K562 (cell line): ENCODE measurements around the gene MRTFB. TPM values are rescaled to one million over a fixed set of nuclear protein-coding genes. Genes with fewer than 3 reads are reported as not detected.

Source experiments
- BCOR ChIP-seq: fragments of 450-650 bp; IDR thresholded peaks from 2 replicates; pipeline ENCODE4 v1.6.1; 2016
- BRF1 ChIP-seq: IDR thresholded peaks from 3 replicates; pipeline ENCODE4 v1.6.1; 2011; ENCODE audit warnings: borderline replicate concordance, mild to moderate bottlenecking; ENCODE audit not compliant: insufficient read length; ENCODE audit errors: extremely low read depth
- CBX1 ChIP-seq: sonication (generic); IDR thresholded peaks from 2 replicates; pipeline ENCODE4 v1.6.1; 2016; ENCODE audit warnings: antibody characterized with exemption, low read depth, mild to moderate bottlenecking
- CBX3 ChIP-seq, 2 experiments: IDR thresholded peaks; 1 replicate in 1 of 2; 2 replicates in 1 of 2; pipeline ENCODE4 v1.6.1; 2012; ENCODE audit warnings: inconsistent platforms in 2 of 2, low read length in 2 of 2, borderline replicate concordance in 1 of 2, control low read depth in 1 of 2
- CC2D1A ChIP-seq: fragments of 450-650 bp; IDR thresholded peaks from 2 replicates; pipeline ENCODE4 v1.6.1; 2017; ENCODE audit warnings: mild to moderate bottlenecking
- CGGBP1 ChIP-seq: fragments of 250-450 bp; sonication (Bioruptor Pico); IDR thresholded peaks from 2 replicates; pipeline ENCODE4 v1.9.0; 2021; ENCODE audit warnings: mild to moderate bottlenecking
- FOXA3 ChIP-seq, 2 experiments: fragments of 450-650 bp in 1 of 2; sonication (generic) in 1 of 2; formaldehyde crosslinking; IDR thresholded peaks in 1 of 2; conservative IDR thresholded peaks in 1 of 2; 2 replicates each; pipeline versions ENCODE4 v1.4.0 to v1.8.0; 2020 to 2022; ENCODE audit warnings: mild to moderate bottlenecking in 2 of 2, missing genetic modification reagents in 1 of 2
- FOXK2 ChIP-seq, 2 experiments: fragments of 450-650 bp; IDR thresholded peaks in 1 of 2; conservative IDR thresholded peaks in 1 of 2; 2 replicates each; pipeline ENCODE4 v1.6.1; 2016; ENCODE audit warnings: low read depth in 2 of 2, mild to moderate bottlenecking in 1 of 2
- FOXO4 ChIP-seq: fragments of 450-650 bp; formaldehyde crosslinking; IDR thresholded peaks from 2 replicates; pipeline ENCODE4 v1.4.0; 2020; ENCODE audit warnings: mild to moderate bottlenecking, moderate library complexity
- GMEB1 ChIP-seq: fragments of 250-450 bp; sonication (Bioruptor Pico); IDR thresholded peaks from 2 replicates; pipeline ENCODE4 v1.4.0; 2020; ENCODE audit warnings: mild to moderate bottlenecking
- KAT8 ChIP-seq: fragments of 450-650 bp; IDR thresholded peaks from 2 replicates; pipeline ENCODE4 v1.6.1; 2016; ENCODE audit warnings: low read depth, mild to moderate bottlenecking
- MECOM ChIP-seq: fragments of 250-450 bp; sonication (Bioruptor Pico); IDR thresholded peaks from 2 replicates; pipeline ENCODE4 v1.8.0; 2022; ENCODE audit warnings: inconsistent platforms
- RBM25 ChIP-seq: fragments of 200-400 bp; formaldehyde crosslinking; IDR thresholded peaks from 2 replicates; pipeline ENCODE4 v1.6.1; 2018; ENCODE audit warnings: low read length, low read depth, moderate library complexity; ENCODE audit not compliant: severe bottlenecking
- SMC3 ChIP-seq: conservative IDR thresholded peaks from 2 replicates; pipeline ENCODE4 v1.6.1; 2011; ENCODE audit warnings: low read depth, low read length, improper control_type of control experiment; ENCODE audit not compliant: insufficient read depth
- SRF ChIP-seq, 2 experiments: fragments of 250-450, 450-650 bp in 1 of 2; sonication (Bioruptor Pico) in 1 of 2; sonication (generic) in 1 of 2; formaldehyde crosslinking; IDR thresholded peaks; 2 replicates each; pipeline versions ENCODE4 v1.5.0 to v1.5.1; 2020 to 2022; ENCODE audit warnings: mild to moderate bottlenecking in 1 of 2, missing genetic modification reagents in 1 of 2
- TAF9B ChIP-seq: fragments of 450-650 bp; IDR thresholded peaks from 2 replicates; pipeline ENCODE4 v1.6.1; 2018; ENCODE audit warnings: mild to moderate bottlenecking; ENCODE audit not compliant: partially characterized antibody
- TBP ChIP-seq: optimal IDR thresholded peaks from 2 replicates; pipeline ENCODE3; 2011; ENCODE audit warnings: low read depth, low read length, improper control_type of control experiment
- ZFPM2 ChIP-seq: fragments of 250-450 bp; sonication (Bioruptor Pico); IDR thresholded peaks from 2 replicates; pipeline ENCODE4 v1.5.1; 2022; ENCODE audit warnings: mild to moderate bottlenecking
- ZKSCAN8 ChIP-seq: fragments of 200-800 bp; sonication (Bioruptor generic); IDR thresholded peaks from 2 replicates; pipeline ENCODE4 v1.6.1; 2016; ENCODE audit warnings: missing genetic modification characterization, missing compliant biosample characterization
- ZNF436 ChIP-seq: fragments of 250-450, 450-650 bp; sonication (Bioruptor Pico); formaldehyde crosslinking; IDR thresholded peaks from 2 replicates; pipeline ENCODE4 v1.7.0; 2020; ENCODE audit warnings: mild to moderate bottlenecking
- ZNF740 ChIP-seq, 3 experiments: fragments of 200-800 bp in 1 of 3; sonication (Bioruptor generic) in 1 of 3; sonication (generic) in 1 of 3; formaldehyde crosslinking in 1 of 3; IDR thresholded peaks; 2 replicates each; pipeline versions ENCODE4 v1.6.1 to v1.8.0; 2016 to 2022; ENCODE audit warnings: mild to moderate bottlenecking in 2 of 3, missing compliant biosample characterization in 2 of 3, missing genetic modification characterization in 2 of 3, missing genetic modification reagents in 1 of 3
- polyA plus RNA-seq, 8 experiments: library from polyadenylated mRNA; depleted of rRNA in 4 of 8; stranded (reverse) in 5 of 8; unstranded in 3 of 8; fragments of >200 nt; fragmentation: Nextera tagmentation in 2 of 8; fragmentation: Illumina TruSeq in 1 of 8; extraction: Ambion mirVana in 2 of 8; extraction: Trizol in 1 of 8; gene quantifications; 2 replicates each; pipeline versions ENCODE4 v1.2.1 to v1.2.3, GENCODE V29; 2011 to 2014; ENCODE audit warnings: inconsistent platforms in 1 of 8, missing spikeins in 1 of 8
- total RNA-seq, 7 experiments: library from RNA; depleted of rRNA in 6 of 7; stranded (reverse); fragments of >200 nt in 6 of 7; fragmentation: Illumina TruSeq in 2 of 7; extraction: Trizol in 2 of 7; gene quantifications; 2 replicates each; pipeline versions ENCODE4 v1.2.1 to v1.2.3, GENCODE V29; 2011 to 2021; ENCODE audit warnings: low replicate concordance in 1 of 7

MRTFB gene
- total and polyA plus RNA-seq, 9 of the 15 experiments (the other 6 are each of a cell fraction or from before 2014, with no cell fraction given) = 2.2 to 12.7 (median 7.0) TPM

- peak; percentile 68 to 73 for TF ChIP-seq FOXK2 (conservative IDR thresholded peaks at IDR 0.05 in 1 of 2, IDR thresholded peaks at IDR 0.05 in 1 of 2; ENCODE audit: low read depth in 2 of 2)
- TF ChIP-seq GMEB1 (CRISPR knock-in tag) = no peak
- TF ChIP-seq BCOR = 0 out of 2 replicates have a peak, but pooled peaks have one; percentile 45
- no peak for TF ChIP-seq BRF1
- peak; percentile 99 for TF ChIP-seq CBX1
- 0 out of 2 replicates have a peak, but pooled peaks have one; percentile 34 for TF ChIP-seq CC2D1A
- no peak for TF ChIP-seq ZFPM2 (CRISPR knock-in tag)
- no peak for TF ChIP-seq ZKSCAN8 (CRISPR knock-in tag)
- no peak for TF ChIP-seq FOXO4
- no peak for TF ChIP-seq TAF9B
- TF ChIP-seq KAT8 = no peak
- TF ChIP-seq MECOM (CRISPR knock-in tag) = no peak
- TF ChIP-seq ZNF740 (CRISPR knock-in tag; IDR thresholded peaks at IDR 0.05) = peak; percentile 52; the same call in 1 of the 2 replicates
- no peak for TF ChIP-seq ZNF740 (tag; IDR thresholded peaks at IDR 0.05)
- peak; percentile 90 for TF ChIP-seq SMC3
- peak; percentile 82 to 98 for TF ChIP-seq CBX3 (IDR thresholded peaks at IDR 0.05; ENCODE audit: borderline replicate concordance in 1 of 2, low read length in 2 of 2)
- no peak for TF ChIP-seq CGGBP1 (CRISPR knock-in tag)
- TF ChIP-seq RBM25 = no peak
- TF ChIP-seq FOXA3 (CRISPR knock-in tag; conservative IDR thresholded peaks at IDR 0.05 in 1 of 2, IDR thresholded peaks at IDR 0.05 in 1 of 2) = peak; percentile 79 to 89
- no peak for TF ChIP-seq ZNF436 (CRISPR knock-in tag)
- TF ChIP-seq TBP = no peak
- 0 out of 4 replicates have a peak, but pooled peaks of 1 of the 2 experiments have one; percentile 21 for TF ChIP-seq SRF (CRISPR knock-in tag; IDR thresholded peaks at IDR 0.05)
These were observed 218.7 kb downstream of the MRTFB start (continued) for GRCh38 chr16:14289692-14290340.
